NCI-H524 treated with DMSO at 0.1 percent for 48 hours (cell line): ENCODE results near the gene BMPER.

Experiments
- DNase-seq: peaks from one replicate; lab custom pipeline; 2025; lab: John Stamatoyannopoulos, UW

BMPER gene

DNA sequence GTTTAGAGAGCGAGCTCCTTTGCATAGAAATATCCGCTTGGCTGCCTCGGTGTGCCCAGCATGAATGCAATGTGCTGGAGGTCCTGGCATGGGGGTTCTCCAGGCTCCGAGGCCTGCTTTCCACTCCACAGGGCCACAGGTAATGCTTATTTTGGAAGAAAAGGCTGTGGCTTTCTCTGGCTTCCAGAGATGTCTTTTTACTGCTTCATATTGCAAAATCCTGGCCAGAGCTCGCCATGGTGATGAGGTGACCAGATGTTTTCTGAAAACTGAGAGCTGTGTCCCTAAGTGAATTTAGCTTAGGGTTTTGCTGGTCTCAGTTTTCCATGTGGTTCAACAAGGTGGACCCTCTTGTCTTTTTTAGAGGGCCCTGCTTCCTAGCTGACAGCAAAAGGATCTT, 65.2 kb downstream of the BMPER start:
- no peak for DNase-seq

DNA sequence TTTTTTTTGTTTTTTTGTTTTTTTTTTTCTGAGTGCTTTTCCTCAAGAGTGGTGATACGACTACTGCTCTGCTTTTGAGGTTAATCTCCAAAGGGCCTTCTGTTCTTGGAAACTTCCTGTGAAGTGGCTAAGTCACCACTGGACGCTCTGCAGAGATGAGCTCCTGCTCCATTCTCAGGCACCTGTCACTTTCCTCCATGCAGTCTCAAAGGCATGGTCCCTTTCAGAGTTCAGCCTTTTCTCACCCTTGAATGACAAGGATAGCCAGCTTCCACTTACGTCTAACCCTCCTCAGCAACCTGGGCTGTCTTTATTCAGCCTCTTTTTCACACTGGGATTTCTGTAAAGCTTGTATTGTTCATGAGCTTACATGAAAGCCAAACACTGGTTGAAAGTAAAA, 65.8 kb downstream of the BMPER start:
- peak; percentile 40 for DNase-seq

DNA sequence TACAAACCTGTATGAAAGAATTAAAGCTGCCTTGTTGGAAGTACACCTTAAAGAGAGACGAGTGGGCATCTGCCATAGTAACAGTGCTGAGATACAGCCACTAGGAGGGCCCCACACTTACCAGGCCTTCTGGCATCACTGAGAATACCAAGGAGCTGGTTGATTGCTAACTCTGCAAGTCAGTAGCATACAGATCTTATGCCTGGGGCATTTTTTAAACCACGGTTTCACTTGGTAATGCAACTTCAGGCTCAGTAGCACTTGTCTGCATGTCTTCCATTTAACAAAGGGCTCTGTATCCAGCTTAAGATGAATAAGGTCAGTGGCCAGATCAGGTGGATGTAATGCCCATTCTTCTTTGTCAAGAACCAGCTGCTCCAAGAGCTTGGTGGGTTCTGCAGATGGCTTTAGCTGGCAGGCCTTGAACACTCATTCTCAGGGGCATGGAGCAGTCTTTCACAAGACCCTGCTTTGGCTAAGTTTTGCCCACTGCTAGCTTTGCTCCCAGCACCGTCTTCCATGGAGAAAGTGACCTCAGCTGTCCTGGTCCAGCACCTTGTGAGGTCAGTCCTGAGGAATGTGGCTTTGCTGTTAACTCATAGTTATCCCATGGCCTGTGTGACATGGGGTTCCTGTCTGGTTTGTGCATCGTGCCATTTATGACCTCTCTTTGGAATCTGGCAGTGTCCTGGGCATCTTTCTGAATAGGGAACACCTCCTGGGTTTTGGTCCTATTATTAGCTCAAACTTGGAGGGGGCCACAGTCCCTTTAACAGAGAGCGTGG, 68.1 kb downstream of the BMPER start:
- DNase-seq = no peak

DNA sequence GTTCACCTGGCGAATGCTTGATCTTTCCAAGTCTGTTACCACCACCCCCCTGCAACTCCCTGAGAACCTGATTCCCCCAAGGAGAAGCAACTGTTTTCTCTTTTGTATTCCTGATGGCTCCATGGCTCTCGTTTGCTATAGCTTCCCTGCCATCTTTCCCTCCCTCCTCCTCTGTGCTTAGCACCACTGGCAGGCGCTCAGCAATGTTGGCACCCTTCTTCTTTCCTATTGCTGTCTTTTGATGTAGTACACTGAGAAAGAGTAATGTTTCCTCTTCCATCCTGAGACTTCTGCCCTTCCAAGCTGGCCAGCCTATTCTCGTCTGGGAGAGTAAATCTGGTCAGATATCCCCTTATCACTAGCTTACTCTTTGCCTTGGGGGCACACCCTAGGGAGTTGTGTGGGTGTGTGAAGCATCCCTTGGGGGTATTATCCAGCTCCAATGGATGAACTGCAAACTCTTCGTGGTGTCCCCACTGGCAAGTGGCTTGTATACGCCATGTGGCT, 74.0 kb downstream of the BMPER start:
- DNase-seq = no peak

DNA sequence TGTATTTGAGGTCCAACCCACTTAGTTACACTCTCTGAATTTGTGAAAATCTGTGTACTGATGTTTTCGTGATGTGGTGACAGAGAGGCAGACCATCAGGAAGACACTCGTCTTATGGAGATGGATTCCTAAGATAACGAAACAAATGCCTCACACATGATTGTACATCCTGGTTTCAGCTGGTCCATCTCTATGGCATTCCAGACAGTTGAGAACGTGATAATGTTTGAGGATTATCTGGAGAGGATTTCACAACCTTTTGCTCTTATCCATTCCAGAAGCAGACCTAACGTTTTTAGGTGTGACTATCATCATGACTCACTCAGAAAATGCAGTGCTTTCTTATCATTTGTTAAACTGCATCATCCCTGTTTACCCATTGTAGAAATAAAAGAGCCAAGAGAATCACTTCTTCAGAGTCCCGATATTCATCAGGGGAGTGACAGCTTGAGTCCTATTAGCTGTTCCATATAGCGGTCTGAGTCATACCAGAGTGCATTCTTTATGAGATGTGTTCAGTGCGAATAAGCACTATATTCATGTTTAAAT, 74.5 kb downstream of the BMPER start:
- no peak for DNase-seq

DNA sequence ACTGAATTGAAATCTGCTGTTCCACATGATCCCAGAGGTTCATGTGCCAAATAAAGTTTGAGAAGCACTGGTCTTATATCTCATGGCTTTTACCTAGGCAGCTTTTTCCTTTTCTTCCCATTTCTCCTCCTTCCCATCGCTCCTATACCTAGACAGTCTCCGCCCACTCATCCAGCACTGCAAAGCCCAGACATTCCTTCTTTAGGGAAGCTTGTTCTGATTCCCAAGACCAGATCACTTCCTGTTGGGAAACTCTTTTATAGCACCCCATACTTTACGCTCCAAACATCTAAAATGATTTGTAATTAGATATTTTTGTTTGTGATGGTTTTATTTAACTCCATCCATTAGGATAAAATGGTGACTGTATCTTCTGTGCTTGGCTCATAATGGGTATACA, 75.9 kb downstream of the BMPER start:
- no peak for DNase-seq

DNA sequence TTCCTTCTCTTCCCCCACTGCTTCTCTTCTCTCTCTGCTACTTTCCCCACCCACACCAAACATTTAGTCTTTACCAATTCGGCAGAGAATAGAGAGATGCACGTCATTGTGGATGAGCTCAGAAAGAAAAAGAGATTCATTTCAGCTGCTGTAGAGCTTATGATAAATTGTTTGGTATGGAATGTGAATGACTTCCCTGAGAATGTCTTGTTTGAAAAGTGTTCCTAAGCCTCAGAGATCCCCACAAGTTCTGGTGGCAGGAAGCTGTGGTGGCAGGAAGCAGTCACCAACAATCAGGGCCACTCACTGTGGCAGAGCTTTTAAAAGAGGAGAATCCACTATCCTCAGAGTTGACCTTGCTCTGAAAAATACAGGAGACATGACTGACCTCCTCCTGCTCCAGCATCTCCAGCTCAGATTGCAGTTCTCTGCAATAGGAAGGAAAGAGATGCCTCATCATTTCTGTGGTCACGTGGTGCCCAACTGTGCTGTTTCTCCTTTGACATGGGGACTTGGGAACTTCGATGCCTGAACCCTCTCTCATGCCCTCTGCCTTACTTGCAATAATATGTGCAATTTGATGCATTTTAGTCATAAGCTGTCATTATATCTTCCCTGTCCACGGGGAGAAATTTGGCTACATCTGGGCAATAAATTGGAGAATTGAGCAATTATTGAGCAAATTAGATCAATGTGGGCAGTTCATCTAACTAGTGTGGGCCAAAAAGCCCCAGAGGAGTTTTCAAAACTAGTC, 76.5 kb downstream of the BMPER start:
- DNase-seq = no peak

DNA sequence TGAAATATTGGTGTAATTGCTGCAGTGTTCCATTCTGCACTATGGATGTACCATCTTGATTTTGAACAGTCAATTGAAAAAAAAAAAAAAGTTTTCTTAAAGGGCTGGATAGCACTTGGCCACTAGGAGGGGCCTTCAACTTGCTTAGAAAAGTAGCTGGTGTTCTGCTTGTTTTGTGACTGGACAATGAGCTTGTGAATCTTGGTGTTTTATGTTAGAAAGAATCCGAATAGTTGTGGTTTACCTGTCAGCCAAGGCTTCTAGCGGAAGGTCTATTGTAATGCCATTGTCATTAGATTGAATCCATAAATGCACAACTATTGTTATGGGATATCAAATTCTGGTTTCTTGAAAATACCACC, 77.1 kb downstream of the BMPER start:
- DNase-seq = no peak

DNA sequence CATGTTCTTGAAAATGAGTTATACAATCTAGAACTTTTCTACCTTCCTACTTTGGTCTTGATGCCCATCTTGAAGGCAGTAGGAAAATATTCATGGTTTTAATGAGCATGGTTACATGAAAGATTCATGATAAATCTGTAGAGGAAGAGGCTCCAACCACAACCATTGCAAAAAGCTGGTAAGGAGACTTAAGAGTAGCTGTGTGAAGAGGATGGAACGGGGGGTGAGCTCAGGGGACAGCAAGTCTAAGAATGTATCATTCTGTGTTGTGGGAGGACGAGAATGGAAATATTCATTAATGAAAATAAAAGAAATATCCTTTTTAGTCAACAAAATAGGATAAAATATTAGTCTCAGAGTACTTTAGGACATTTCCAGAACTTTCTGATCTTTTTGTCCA, 81.1 kb downstream of the BMPER start:
- no peak for DNase-seq

DNA sequence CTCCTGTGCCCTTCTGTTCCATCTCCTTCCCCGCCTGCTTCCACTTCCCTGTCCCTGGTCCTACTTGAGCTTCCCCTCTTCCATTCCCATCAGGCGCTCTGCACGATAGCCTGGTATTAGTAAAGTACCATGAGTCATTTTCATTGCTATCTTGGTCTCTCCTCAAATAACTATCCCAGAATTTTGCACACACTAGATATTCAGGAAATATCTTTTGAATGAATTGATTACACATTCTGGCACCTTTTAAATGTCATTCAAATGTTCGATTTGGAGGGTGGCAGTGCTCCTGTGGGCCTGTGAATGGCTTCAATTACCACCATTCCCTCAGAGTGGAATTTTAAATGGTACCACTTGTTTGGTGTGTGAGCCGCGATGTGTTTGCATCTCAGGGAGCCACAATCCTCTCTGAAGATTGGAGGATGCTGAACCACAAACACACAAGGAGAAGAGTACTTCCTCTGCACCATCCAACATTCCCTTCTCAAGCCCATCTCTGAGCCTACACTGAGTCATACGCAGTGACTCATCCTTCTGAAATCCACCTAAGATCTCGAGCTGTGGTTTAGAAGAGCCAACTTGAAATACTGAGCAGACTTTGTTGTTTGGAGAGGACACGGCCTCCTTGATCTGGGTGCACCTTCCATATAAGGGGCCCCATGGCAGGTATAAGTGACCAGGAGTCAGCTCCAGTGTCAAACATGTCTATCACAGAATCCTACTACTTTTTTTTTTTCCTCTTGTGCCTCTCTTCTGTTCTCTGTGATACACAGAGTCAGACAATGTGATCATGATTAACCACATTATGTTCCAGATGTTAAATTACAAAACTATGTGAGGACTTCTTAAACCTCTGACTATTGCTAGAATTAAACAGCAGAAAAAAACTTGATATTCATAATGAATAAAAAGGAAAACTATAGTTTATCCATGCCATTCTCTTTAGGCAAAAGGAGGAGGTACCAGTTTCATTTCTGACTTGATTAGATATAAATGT, 81.9 kb downstream of the BMPER start:
- no peak for DNase-seq

DNA sequence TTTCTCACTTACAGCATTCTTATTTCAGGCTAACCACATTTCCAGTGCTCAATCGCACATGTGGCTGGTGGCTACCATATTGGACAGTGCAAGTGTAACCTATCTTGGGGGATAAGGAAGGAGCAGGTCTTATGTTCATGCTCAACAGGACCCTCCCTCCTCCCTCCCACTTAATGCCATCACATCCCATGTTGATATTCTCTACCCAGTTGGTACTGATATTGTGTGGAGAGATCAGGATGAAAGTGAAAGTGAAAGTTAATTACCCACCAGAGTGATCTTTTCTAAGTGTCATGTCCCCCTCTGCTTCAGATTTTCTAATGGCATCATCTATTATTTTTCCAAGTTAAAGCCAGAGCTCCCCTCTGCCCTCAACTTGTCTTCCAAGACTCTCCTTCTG, 91.6 kb downstream of the BMPER start:
- no peak for DNase-seq

DNA sequence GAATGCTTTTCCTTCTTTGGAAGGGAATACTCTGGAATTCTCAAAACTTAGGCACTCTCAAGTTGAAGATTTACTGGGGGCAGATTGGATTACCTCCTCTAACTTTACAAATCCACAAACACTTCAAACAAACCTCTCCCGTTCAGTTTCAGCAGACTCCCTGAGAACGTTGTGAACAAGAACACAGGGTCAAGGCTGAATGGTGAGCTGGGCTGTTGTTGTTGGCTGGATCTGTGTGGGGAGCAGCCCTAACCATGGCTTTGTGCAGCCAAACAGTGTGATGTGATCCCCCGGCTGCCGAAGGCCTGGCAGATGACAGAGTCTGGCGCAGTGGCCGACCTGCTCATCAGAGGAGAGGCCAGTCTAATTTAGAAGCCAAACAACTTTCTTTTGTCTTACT, 93.1 kb downstream of the BMPER start:
- no peak for DNase-seq

DNA sequence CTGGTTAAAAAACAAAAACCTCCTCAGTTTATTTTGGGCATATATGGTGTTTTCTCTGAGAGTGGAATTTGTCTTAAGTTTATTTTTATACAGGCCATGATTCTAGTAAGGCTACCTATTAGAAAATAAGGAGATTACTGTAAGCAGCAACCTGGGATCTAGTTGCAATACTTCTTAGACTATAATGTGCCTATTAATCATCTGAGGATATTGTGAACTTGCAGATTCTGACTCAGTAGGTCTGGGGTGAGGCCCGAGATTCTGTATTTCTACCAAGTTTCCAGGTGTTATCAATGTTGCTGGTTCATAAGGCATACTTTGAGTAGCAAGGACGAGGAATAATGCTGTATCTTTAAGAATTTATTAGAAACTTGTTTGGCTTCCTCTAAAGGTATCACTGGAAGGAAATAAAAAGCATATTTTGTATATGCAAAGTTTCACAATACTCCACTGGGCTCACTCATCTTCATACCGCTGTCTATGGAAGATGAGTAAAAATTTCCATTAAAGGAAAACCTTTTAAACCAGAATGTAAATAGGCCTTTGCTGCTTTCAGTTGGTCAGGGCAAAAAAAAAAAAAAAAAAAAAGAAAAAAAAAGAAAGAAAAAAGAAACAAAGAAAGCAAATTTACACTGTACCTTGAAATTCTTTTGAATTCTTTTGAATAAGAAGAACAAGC, 105.8 kb downstream of the BMPER start:
- DNase-seq = no peak

DNA sequence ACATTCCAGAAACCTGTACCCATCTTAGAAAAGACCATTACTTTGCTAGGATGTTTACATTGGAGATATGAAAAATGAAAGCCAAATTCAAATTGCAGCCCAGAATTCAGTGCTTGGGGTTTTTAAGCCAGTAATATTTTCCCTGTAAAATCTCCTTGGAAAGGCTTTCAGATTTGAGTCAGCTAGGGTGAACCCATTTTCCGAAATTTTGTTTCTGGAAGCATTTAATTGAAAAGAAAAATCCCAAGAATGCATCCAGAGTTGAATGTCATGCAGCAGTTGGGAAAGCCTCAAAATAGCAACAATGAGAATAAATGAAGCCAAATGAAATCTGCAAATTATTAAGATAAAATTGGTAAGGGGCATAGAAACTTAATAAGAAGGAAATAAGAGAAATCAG, 106.4 kb downstream of the BMPER start:
- no peak for DNase-seq

DNA sequence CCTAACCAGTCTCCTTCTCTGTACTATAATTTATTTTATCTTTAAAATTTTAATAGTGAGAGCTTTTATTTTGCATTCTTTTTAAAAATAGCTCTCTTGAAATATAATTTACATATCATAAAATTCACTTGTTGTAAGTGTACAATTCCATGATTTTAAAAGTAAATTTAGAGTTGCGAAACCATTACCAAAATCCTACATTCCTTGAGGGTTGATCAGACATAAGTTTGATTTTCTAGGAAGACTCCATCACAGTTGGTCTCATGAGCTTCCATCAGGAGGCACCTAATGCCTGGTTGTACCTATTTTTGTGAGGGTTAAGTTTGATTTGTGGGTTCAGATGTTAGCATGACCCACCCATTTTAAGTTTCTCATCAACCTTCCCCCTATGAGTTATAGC, 108.1 kb downstream of the BMPER start:
- no peak for DNase-seq

DNA sequence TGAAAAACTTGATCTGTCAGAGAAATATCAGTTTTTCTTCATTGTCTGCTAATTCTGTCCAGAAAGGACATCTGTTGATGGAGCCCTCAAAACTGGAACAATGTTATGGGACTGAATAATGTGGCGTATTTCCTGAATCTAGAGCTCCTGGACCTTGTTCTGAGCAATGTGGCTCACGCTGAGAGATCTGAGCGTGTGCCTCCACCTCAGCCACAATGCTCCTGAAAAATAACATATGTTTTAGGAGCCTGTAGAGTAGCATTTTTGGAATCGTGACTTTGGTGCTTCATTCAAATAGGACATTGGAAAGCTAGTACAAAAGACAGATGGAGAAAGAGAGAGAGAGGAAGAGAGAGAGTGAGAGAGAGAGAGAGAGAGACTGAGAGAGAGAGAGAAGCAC, 110.3 kb downstream of the BMPER start:
- DNase-seq = no peak

DNA sequence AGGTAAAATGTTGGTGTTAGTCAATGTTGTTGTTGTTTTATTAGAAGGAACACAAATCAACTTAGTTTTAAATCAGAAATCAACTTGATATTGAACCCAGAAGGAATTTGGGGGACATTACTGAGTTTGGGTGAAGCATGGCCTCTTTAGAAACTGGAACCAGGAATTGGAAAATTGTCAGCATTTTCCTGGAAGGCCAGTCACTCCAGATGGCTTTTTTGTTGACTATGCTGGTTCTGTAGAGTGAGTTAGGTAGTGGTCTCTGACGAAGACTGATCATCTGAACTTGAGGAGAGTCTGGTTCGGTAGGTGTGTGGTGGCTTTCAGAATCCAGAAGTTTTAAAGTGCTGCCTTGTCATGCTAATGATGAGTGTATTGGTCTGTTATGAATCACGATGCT, 111.5 kb downstream of the BMPER start:
- DNase-seq = no peak

DNA sequence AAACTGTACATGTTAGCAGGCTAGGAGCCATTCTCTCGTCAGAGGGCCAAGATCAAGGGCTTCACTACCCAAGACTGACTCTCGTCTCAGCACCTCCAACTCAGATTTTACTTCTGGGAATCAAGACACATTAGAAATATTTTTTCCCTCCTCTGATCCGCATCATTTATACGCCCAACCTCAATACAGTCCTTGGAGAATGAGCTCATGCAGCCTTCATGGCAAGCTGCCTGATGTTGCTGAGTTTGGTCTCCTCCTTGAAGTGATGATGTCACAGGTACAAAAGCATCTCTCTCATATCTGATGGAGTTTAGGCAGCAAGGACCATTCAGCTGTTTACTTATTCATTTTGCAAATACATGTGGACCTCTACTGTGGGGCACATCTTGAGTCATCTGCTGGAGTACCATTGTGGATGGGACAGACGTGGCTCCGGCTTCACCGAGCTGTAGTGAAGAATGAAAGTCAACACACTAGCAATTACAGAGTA, 114.0 kb downstream of the BMPER start:
- DNase-seq = no peak

DNA sequence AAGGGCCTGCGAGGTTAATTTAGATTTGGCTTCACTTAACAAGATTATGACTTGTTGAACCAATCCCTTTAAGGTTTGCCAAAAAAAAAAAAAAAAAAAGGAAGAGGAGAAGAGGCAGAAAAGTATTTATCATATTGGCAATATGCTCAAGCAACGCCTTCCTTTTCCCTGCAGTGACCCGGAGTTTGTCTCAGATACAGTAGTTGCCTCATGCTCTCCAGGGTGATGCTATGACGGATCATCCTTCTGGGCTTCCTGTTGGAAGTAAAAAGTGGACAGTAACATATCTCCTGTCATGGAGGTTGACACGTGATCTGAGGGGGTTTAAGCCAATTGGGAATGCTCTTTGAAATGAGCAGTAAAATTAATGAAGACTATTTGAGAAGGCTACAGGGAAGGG, 117.3 kb downstream of the BMPER start:
- DNase-seq = no peak

DNA sequence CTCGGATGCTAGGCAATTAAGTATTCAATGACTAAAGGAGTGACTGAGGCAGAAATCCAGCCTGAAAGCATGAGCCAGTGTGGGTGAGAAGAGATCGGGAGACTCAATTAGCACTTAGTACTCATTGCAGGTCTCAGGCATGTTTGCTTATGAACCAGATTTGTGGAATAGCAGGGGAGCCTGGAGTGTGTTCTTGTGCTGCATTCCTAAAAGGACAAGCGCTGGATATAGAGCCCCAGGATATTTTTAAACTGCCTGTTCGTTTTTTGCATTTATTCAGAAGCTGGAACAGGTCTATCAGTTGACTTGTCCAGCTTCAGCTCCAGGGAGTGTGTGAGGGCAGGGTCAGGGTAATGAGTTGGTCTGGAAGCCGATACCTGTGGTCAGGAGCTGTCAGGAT, 120.3 kb downstream of the BMPER start:
- DNase-seq = no peak

DNA sequence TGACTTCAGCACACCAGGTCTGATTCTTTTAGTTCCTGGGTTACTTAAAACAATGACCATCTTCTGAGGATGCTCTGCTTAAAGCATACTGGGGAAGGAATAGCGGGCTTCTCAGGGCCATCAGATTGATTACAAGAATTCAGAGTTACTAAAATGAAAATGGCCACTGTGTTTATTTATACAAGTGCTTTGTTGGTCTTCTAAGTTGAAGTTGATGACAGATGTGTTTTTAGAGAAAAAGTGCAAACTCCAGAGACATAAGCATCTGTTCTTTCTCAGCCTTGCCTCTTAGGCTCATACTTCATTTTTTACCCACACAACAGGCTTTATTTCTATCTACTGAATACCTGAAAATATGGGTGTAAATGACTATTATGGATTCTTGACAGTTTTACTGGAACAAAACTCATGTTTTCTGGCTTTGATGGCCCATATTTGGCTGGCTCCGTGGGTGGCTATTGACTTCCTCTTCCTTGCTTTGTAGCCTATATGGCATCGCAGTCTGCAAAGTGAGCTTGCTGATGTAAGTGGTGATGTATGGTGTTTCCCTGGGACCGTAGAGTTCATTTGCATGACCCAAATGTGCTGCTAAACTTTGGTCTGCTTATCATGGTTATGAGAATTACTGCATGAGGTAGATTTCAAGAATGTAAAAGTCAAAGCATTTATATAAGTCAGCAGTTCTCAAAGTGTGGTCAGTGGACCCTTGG, 121.3 kb downstream of the BMPER start:
- no peak for DNase-seq
